Loucy (cell line): ENCODE measurements around the gene GNAL.
"Not testable (repeated sequence)": the region's sequence is repeated elsewhere in the genome, so short reads cannot be mapped to it uniquely, and the experiment has no call there.

ENCODE experiments used
- H2AFZ ChIP-seq: fragments of 200-600 bp; sonication (generic); 2 replicates; pipeline ENCODE4 v1.6.0; 2016; ENCODE audit warnings: antibody characterized with exemption, mild to moderate bottlenecking, low read length, moderate library complexity
- H3F3A ChIP-seq: fragments of 200-600 bp; 2 replicates; pipeline ENCODE4 v1.6.0; 2016; ENCODE audit warnings: antibody characterized with exemption, low read depth, mild to moderate bottlenecking
- H3K27me3 ChIP-seq: fragments of 200-600 bp; sonication (generic); 2 replicates; pipeline ENCODE4 v1.6.1; 2014; ENCODE audit warnings: low read length, mild to moderate bottlenecking; ENCODE audit not compliant: insufficient read depth, poor library complexity, severe bottlenecking
- H3K36me3 ChIP-seq: fragments of 200-600 bp; sonication (generic); 2 replicates; pipeline ENCODE4 v1.6.1; 2016; ENCODE audit warnings: low read length; ENCODE audit not compliant: insufficient read depth
- H3K4me1 ChIP-seq: fragments of 200-600 bp; sonication (generic); 2 replicates; pipeline ENCODE4 v1.5.1; 2014; ENCODE audit warnings: low read length, mild to moderate bottlenecking; ENCODE audit not compliant: insufficient read depth, poor library complexity, severe bottlenecking
- H3K4me2 ChIP-seq: fragments of 200-600 bp; sonication (generic); 2 replicates; pipeline ENCODE4 v1.6.0; 2014; ENCODE audit warnings: antibody characterized with exemption, low read length, low read depth, mild to moderate bottlenecking; ENCODE audit not compliant: poor library complexity, severe bottlenecking
- H3K4me3 ChIP-seq: fragments of 200-600 bp; sonication (generic); 2 replicates; pipeline ENCODE4 v1.5.1; 2014; ENCODE audit warnings: low read length, mild to moderate bottlenecking, mixed read lengths; ENCODE audit not compliant: poor library complexity, severe bottlenecking
- H3K79me2 ChIP-seq: fragments of 200-600 bp; sonication (generic); 2 replicates; pipeline ENCODE4 v1.6.1; 2014; ENCODE audit warnings: low read length; ENCODE audit not compliant: insufficient read depth
- H3K9ac ChIP-seq: fragments of 200-600 bp; sonication (generic); 2 replicates; pipeline ENCODE4 v1.6.0; 2014; ENCODE audit warnings: mild to moderate bottlenecking, low read depth, low read length, moderate library complexity; ENCODE audit not compliant: poor library complexity, severe bottlenecking
- H3K9me2 ChIP-seq: fragments of 200-600 bp; sonication (generic); replicated peaks from 2 replicates; pipeline ENCODE4 v1.6.1; 2016; ENCODE audit warnings: low read depth, low read length, mixed read lengths
- H3K9me3 ChIP-seq: fragments of 200-600 bp; sonication (generic); 2 replicates; pipeline ENCODE4 v1.6.1; 2014; ENCODE audit warnings: mild to moderate bottlenecking, antibody characterized with exemption, low read length, low read depth; ENCODE audit not compliant: insufficient read depth
- H4K20me1 ChIP-seq: fragments of 200-600 bp; sonication (generic); 2 replicates; pipeline ENCODE4 v1.6.0; 2014; ENCODE audit warnings: antibody characterized with exemption, low read length, mild to moderate bottlenecking; ENCODE audit not compliant: insufficient read depth, poor library complexity, severe bottlenecking
- EZH2phosphoT487 ChIP-seq: fragments of 200-600 bp; IDR thresholded peaks from 2 replicates; pipeline ENCODE4 v1.6.1; 2018; ENCODE audit warnings: antibody characterized with exemption, mild to moderate bottlenecking, moderate library complexity, borderline replicate concordance
- TF ChIP-seq, protein P1 (sequence below): fragments of 200-600 bp; sonication (generic); conservative IDR thresholded peaks from 2 replicates; pipeline ENCODE4 v1.5.1; 2014; ENCODE audit warnings: mild to moderate bottlenecking, antibody characterized with exemption, low read length

The GNAL gene

DNA sequence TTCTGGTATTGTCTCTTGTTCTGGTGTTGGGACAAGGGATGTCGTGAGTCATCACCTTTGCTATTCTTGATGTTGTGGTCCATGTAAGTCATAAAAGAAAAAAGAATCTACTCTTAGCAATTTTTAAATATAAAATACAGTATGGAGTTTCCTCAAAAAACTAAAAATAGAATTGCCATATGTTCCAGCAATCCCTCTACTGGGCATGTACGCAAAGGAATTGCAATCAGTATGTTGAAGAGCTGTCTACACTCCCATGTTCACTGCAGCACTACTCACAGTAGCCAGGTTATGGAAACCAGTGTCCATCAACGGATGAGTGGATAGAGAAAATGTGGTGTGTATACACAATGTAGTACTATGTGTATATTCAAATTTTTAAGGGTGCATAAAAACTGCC lies 10.9 kb upstream of the GNAL start:
- no peaks in the 10 kb centered on the region for H3K79me2 ChIP-seq
- no peak overlapping the region for H3K9ac ChIP-seq
- no peaks in the 10 kb centered on the region for H3K4me1 ChIP-seq
- no peaks in the 10 kb centered on the region for H3K9me3 ChIP-seq
- H3F3A ChIP-seq = no peaks in the 10 kb centered on the region
- no peak overlapping the region for H3K4me3 ChIP-seq
- H3K36me3 ChIP-seq = no peaks in the 10 kb centered on the region
- no peaks in the 10 kb centered on the region for H4K20me1 ChIP-seq
- no peak overlapping the region for H3K4me2 ChIP-seq
- no peaks in the 10 kb centered on the region for H3K9me2 ChIP-seq
- H3K27me3 ChIP-seq = no peaks in the 10 kb centered on the region
- no peak overlapping the region for H2AFZ ChIP-seq
- no peak for TF ChIP-seq EZH2phosphoT487
- TF ChIP-seq, protein P1, sequence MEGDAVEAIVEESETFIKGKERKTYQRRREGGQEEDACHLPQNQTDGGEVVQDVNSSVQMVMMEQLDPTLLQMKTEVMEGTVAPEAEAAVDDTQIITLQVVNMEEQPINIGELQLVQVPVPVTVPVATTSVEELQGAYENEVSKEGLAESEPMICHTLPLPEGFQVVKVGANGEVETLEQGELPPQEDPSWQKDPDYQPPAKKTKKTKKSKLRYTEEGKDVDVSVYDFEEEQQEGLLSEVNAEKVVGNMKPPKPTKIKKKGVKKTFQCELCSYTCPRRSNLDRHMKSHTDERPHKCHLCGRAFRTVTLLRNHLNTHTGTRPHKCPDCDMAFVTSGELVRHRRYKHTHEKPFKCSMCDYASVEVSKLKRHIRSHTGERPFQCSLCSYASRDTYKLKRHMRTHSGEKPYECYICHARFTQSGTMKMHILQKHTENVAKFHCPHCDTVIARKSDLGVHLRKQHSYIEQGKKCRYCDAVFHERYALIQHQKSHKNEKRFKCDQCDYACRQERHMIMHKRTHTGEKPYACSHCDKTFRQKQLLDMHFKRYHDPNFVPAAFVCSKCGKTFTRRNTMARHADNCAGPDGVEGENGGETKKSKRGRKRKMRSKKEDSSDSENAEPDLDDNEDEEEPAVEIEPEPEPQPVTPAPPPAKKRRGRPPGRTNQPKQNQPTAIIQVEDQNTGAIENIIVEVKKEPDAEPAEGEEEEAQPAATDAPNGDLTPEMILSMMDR = no peak

GRCh38 chr18:11689669-11690565 lies 853 bp downstream of the GNAL start:
- Histone ChIP-seq H3K9me2 (no peaks in the 10 kb centered on the region), H3K4me1 (no peaks in the 10 kb centered on the region), H2AFZ (no peak overlapping the region), H3K36me3 (no peaks in the 10 kb centered on the region), H3K4me3 (no peak overlapping the region), H3K4me2 (no peak overlapping the region), H3K9me3 (no peaks in the 10 kb centered on the region), H3F3A (no peaks in the 10 kb centered on the region), H3K27me3 (no peaks in the 10 kb centered on the region), H3K79me2 (no peaks in the 10 kb centered on the region), H3K9ac (no peak overlapping the region), H4K20me1 (no peaks in the 10 kb centered on the region)
- TF ChIP-seq, protein P1 = no peak
- no peak for TF ChIP-seq EZH2phosphoT487

DNA sequence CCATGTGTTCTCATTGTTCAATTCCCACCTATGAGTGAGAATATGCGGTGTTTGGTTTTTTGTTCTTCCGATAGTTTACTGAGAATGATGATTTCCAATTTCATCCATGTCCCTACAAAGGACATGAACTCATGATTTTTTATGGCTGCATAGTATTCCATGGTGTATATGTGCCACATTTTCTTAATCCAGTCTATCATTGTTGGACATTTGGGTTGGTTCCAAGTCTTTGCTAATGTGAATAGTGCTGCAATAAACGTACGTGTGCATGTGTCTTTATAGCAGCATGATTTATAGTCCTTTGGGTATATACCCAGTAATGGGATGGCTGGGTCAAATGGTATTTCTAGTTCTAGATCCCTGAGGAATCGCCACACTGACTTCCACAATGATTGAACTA lies 1.6 kb downstream of the GNAL start:
- not testable (repeated sequence) for H3F3A ChIP-seq, H3K79me2 ChIP-seq, H2AFZ ChIP-seq, H3K4me1 ChIP-seq, H3K36me3 ChIP-seq, H3K4me2 ChIP-seq, H4K20me1 ChIP-seq, H3K4me3 ChIP-seq, H3K9ac ChIP-seq, H3K9me3 ChIP-seq, H3K27me3 ChIP-seq, H3K9me2 ChIP-seq

DNA sequence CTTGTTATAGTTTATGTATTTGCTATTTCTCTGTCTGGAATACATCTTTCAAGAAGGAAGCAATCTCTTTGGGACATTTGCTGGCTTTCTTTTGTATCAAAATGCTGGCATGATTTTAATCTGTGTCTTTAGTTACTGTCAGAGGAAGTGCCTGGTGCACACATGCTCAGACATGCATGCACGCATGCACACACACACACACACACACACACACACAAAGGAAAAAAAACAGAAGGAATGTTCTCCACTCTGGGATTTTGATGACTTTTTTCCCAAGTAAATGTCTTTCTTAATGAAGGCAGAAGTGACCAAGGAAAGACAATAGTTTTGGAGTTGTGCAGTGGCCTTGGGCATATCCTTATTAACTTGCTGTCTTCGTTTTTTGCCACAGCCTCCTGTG lies 6.7 kb downstream of the GNAL start:
- Histone ChIP-seq H3K36me3 (no peaks in the 10 kb centered on the region), H3K79me2 (no peaks in the 10 kb centered on the region), H2AFZ (no peak overlapping the region), H3K4me3 (no peak overlapping the region), H4K20me1 (no peaks in the 10 kb centered on the region), H3K9me2 (no peaks in the 10 kb centered on the region), H3K9me3 (no peaks in the 10 kb centered on the region), H3F3A (no peaks in the 10 kb centered on the region), H3K4me1 (no peaks in the 10 kb centered on the region), H3K9ac (no peak overlapping the region), H3K4me2 (no peak overlapping the region), H3K27me3 (no peaks in the 10 kb centered on the region)
- TF ChIP-seq, protein P1 = no peak
- TF ChIP-seq EZH2phosphoT487 = no peak
